NCI-H510A (cell line): Measurements from ENCODE around the gene ZBTB7C.

Source experiments
- DNase-seq: peaks from one replicate; lab custom pipeline; 2025; lab: John Stamatoyannopoulos, UW

The ZBTB7C gene

GRCh38 chr18:48390641-48391040 is 18.5 kb downstream of the ZBTB7C start:
- no peak for DNase-seq

GRCh38 chr18:48388478-48388877 is 20.7 kb downstream of the ZBTB7C start:
- no peak for DNase-seq

GRCh38 chr18:48387300-48387699 is 21.9 kb downstream of the ZBTB7C start:
- DNase-seq = no peak

DNA sequence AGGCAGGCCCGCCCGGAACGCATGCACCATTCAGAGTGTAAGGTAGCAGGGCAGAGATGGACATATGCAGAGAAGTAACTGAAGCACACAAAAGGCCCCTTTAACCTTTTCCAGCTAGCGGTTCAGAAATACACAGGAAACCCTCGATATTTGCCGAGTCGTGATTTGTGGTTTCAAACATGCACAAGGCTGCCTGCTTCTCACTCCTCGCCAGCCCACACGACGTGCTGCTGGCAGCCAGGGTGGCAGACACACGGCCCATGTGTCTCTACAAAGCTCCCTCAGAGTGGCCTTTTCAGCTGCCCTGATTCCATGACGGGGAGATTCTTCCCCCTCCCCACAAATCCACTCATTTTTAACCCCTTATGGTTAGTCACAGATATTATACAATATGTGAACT is 23.6 kb downstream of the ZBTB7C start:
- DNase-seq = no peak

DNA sequence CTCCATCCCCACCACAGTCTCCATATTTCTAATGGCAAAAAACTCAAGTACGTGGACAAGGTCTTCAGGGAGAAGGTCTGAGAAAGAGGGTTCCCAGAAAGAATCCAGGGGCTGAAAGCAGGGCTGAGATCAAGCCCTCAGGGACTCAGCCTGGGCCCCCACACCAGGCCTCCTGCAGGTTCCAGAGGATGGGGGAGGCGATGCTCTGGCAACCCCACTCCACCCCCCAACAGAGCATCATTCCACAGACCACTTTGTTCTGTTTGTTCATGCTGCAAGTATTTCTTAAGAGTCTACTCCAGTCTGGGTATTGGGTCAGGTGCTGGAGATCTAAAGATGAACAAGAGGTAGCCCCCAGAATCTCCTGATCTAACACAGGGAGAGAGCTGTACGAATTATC is 32.2 kb downstream of the ZBTB7C start:
- no peak for DNase-seq

GRCh38 chr18:48376406-48376805 is 32.8 kb downstream of the ZBTB7C start:
- no peak for DNase-seq

GRCh38 chr18:48375150-48375800 is 33.9 kb downstream of the ZBTB7C start:
- DNase-seq = no peak

DNA sequence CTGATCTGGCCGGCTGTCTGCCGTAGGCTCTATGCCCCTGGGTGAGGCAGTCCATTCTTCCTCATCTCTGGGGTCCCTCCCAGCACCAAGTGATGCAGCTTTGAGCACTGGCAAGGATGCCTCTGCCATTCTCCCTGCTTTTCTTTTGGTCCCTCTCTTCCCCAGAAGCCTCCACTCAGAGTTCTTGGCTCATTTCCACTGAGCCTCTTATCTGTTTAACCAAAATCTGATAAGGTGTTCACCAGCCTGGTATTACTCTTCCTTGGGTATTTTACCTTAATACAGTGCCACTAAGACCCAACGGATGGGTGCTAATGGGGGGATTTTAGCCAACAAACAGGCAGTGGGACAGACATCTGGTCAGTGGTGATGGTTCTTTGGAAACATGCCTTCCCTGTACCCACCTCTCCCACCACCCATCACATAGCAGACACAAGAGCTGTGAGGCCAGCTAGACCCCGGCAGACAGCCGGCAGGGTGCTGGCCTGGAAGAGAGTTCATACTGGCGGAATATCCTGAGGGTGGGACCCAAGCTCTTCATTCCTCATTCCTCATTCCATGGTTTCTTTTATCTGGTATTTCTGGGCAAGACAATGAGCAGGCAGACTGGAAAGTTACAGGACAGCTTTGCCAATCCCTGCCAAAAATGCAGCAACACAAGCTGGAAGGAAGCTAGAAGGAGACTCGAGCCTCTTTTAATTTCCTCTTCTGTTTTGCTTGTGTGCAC is 34.6 kb downstream of the ZBTB7C start:
- no peak for DNase-seq

DNA sequence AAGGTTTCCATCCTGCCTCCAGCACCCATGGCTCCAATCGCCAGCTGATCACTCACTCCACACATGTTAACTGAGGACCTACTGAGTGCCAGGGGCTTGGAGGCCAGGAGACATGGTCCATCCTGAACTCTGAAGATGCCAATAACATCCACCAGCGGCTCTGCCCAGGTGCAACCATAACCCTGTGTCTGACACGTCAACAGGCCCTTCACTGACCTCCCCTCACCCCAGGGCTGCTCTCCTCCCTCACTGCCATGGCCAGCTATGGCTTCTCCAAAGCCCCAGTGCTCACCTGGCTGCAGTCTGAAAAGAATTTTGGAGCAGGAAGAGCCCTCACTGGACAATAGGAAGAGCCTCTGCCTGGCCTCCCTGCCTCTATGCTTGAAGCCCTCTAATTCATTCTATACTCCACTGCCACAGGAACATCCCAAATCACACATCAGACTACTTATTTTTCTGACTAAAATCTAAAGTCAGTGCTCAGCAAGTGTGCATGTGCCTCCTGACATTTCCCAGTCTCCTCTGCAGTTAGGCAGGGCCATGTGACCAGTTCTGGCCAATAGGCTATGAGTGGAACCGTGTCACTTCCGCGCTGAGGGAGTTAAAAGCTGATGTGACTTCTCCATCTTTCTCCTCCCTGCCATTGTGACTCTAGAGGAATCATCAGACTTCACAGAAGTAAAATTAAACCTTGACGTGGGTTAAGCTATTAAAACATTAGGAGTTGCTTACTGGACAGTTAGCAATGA is 37.2 kb downstream of the ZBTB7C start:
- no peak for DNase-seq

DNA sequence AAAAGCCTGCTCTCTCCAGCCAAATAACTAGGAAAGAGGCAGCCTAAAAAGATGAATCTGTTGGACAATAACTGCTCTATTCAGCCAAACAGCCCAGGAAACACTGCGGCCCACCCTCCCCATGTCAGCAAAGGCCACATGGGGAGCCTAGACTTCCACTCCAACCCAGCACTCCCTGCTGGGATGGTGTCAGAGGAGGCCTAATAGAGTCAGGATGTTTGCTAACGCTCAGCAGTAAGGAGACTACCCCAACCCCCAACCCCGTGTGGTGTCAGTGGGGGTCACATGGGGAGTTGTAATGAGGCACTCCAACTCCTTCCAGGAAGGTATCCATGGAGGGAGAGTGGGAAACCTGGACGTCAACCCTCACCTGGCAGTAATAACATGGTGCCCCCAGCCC is 41.6 kb downstream of the ZBTB7C start:
- peak; percentile 42 for DNase-seq

GRCh38 chr18:48365965-48366364 is 43.2 kb downstream of the ZBTB7C start:
- DNase-seq = no peak

DNA sequence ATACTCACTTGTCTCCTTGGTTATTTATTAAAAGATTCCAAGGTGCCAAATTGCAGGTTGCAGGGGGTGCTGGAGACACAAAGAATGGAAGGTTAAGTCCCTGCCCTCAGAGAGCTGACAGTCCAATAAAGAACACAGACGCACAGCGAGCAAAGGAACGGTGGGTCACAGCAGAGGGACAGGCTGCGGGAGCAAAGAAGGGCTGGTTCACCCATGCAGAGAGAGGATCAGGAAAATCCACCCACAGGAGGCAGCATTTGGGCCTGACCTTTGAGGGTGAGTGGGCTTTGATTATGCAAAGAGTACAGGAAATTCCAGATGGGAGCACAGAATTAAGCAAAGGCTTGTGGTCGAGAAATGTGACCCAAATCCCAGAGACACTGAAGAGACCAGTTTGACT is 45.0 kb downstream of the ZBTB7C start:
- DNase-seq = no peak

DNA sequence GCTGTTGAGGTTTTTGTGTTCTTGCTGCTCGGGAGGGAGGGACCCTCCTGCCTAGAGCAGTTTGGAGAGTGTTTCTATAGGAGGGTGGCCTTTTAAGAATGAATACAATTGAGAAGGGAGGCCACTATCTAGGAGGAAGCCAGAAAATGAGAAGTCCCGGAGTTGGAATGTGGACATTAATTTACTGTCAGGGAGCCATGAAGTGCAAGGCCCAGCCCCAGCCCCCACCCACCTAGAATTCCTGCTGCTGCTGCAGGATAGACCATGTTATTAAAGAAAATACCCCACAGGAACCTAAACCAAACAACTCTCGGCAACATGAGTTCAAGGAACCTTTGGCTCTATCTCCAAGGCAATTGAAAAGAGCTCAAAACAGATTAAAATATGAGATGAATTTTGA is 46.0 kb downstream of the ZBTB7C start:
- no peak for DNase-seq

- DNase-seq = no peak
These were observed 47.4 kb downstream of the ZBTB7C start for GRCh38 chr18:48361801-48362200.

- DNase-seq = no peak
These were observed 48.7 kb downstream of the ZBTB7C start for GRCh38 chr18:48360376-48361021.

DNA sequence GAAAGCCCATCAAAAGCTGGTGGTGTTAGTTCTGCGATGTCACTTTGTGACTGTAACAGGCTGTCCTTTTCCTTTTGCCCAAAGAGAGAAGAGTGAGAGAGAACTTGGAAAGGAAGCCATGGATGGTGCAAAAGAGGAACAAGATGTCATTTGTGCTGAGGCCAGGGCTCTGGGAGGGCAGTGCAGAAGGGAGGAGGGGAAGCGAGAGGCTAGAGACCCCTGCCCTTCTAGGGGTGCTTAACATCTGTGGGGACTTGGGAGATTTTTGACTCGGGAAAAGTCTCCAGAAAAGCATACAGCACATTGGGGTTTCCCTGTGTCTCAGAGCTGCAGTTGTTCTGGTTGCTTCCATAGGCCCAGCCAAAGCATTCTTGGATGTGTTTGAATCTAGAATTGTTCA is 49.6 kb downstream of the ZBTB7C start:
- DNase-seq = no peak

GRCh38 chr18:48358868-48359267 is 50.3 kb downstream of the ZBTB7C start:
- DNase-seq = no peak

- peak; percentile 43 for DNase-seq
These were observed 52.1 kb downstream of the ZBTB7C start for GRCh38 chr18:48356909-48357631.

- no peak for DNase-seq
These were observed 52.9 kb downstream of the ZBTB7C start for GRCh38 chr18:48356151-48356745.

GRCh38 chr18:48355276-48356115 is 53.7 kb downstream of the ZBTB7C start:
- no peak for DNase-seq
